A204.1 (cell line): ENCODE measurements around the gene MYOCOS.

ENCODE experiments used
- FAIRE-seq: peaks from 2 replicates; lab custom pipeline; 2012; peaks lifted over from hg19 to GRCh38; lab: Jason Lieb, UNC

The MYOCOS gene

DNA sequence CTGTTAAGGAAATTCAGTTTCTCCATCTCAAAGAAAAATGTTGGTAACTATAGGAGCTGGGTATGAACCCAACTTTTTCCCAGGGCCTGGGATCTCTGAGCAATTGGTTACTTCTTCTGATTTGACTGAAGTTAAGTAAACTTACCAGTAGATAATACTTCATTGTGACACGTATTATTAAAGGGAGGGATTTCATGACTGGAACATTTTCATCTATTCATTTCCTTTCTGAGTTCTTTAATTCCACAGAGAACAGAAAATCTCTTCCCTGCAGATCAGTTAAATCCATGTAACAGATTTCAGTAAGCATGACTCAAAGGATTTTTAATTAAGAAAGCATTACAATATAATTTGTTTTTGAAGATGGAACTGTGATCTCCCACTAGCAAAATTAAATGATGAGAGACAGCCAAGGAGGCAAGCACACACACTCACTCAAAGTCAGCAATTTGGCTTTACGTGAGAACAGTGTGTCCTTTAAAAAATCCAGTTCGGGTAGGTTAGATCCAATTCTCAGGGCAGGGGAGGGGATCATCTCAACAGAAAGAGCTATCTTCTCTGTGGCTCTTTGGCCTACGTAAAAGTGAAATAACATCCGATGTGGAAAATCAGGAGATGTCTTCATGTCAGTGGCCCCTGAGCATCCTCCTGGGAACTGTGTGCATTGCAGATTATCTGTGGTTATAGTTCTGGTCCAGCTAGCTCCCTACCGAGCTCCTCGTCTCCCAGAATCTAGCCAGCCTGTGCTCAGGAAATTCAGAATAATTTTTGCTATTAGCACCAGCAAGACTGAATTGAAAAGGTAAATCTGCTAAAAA, 41.2 kb downstream of the MYOCOS start:
- FAIRE-seq, result no peak

DNA sequence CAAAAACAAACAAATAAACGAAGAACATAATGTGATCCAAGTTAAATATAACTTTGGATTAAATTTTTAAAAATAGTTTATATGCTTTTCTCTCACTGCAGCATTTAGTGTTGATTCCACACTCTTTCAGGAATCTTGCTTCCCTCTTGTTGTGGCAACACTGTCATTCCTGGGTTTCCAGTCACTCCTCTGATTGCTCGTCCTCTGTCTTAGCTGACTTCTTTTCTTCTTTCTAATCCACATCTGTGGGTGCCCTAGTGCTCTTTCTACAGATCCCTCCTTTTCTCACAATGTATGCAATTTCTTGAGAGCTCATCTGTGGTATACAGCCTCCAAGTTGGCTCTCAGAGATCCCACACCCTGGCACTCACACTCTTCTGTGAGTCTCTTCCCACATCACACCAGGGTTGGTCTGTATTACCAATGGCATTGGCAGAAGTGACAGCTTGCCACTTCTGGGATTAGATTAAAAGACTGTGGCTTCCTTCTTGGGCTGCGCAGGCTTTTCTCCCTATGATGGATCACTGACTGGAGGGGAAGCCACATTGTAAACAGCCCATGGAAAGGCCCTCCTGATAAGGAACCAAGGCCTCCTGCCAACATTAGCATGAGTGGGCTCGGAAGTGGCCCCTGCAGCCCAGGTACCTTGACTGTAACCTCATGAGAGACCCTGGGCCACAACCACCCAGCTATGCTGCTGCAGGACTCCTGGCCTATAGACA, 42.0 kb downstream of the MYOCOS start:
- no peak for FAIRE-seq

DNA sequence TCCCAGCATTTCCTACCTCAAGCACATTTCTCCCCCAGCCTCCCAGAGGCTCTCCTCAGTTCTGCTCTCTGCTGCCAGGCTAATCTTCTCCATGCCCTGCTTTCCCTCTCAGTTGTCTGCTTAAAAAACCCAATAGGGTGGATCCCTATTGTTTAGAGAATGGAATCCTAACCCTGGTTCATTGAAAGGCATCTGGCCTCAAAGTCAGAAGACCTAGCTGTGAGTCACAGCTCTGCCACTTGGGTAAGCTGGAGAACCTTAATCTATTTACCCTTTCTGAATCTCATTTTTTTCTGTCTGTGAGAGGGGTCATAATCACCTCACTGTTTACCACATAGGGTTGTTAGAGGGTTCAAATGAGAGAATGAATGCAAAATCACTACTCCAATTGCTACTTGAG, 42.9 kb downstream of the MYOCOS start:
- no peak for FAIRE-seq

DNA sequence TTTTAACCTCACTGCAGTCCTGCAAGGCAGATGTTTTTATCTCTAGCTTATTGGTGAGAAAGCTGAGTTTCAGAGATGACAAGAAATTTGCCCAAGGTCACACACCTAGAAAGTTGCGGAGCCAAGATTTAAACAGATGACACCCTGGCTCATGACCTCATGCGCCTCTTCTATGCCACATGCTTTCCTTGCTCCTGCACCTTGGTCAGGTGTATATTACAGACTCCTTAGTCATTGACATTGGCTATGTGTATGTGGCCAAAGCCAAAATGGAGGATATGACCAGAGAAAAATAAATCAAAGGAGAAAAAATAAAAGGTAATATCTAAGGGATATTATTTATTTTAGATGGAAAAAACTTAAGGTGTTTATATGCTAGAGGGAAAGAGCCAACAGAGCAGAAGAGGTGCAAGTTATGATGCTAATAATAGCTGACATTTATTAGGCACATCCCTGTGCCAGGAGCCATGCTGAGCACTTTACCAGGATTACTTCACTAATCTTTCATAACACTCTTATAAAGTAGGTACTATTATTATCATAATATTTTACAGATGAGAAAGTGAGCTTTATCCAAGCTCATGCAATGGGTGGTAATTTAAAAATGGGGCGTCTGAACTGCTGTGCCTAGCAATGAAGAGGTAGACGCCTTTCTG, 44.2 kb downstream of the MYOCOS start:
- FAIRE-seq, result no peak

DNA sequence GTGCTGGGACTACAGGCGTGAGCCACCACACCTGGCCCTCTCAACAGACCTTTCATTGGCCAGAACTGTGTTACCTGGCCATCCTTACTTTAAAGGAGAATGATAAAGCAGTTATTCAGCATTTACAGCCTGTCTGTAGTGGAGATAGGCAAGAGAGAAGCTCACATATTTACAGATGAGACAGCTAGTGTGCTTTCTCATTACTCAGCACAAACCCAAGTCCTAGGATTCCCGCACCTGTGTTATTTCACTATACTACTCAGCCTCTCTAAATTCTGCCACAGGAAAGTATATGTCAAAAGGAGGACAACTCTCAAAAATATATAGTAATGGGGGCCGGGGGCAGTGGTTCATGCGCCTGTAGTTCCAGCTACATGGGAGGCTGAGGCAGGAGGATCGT, 46.3 kb downstream of the MYOCOS start:
- FAIRE-seq, result no peak

DNA sequence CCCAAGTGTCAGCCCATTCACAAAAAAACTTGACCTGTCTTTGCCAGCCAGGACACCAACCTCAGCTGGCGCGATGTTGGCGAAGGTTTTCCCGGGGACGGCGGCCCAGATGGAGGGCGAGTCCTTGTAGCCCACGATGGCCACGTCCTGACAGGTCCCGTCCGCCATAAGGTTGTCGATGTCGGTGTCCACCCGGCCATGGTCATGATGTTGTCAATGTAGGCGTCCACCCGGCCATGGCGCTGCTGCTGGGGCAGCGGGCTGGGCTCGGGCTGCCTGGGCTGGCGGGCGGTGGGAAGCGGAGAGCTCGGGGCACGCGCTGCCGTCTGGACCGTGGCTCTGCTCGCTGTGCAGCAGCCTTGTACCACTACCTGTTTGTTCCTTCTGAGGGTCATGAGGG, 48.7 kb downstream of the MYOCOS start:
- no peak for FAIRE-seq

DNA sequence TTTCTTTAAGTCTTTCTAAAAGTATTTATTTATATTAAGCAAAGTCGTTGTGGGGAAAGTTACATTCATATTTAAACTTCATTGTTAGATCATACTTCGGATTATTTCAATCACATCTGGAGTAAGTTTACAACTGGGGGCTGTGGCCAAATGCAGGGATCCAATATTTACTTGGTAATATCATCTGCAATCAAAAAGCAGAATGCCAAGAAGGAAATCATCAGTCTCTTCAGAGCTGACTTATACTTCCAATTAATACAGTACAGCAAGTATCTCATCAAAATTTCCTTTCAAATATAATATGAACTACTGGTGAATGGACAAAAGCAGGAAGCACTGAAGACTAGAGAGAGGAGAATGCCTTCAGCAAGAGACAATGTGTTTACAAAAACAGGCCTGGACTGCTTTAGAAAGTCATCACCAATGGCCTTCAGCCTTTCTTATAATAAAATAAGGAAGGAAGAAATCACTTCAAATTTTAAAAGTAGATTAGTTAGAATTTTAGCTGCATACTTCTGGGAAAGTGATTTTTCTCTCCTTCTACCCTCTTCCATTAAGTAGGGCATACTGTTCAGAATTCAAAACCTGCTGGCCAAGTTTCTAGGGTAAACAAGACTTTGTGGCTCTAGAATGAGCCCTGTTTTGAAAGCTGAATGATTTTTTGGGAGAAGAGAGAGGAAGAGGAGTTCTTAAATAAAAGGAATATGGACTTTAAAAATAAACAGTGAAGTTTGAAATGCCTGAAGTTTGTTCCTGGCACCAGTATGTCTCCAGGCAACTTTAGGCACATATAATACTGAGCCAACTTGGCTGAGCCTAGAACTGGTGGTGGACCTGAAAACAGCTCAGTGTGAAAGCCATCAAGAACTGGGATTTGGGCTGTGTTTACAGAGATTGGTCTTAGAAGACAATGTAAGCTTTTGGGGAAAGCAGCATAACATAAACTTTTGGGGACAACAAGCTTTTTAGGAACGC, 52.7 kb downstream of the MYOCOS start:
- no peak for FAIRE-seq
